Forelimb muscle (tissue), 1 donor: ENCODE measurements around the gene F7. TPM values are rescaled to one million over a fixed set of nuclear protein-coding genes. Genes with fewer than 3 reads are reported as not detected.
"Not testable (repeated sequence)": the region's sequence is repeated elsewhere in the genome, so short reads cannot be mapped to it uniquely, and the experiment has no call there.

ENCODE experiments used
- DNase-seq: peaks from one replicate; pipeline ENCODE4 v3.0.0-alpha.2; 2013; ENCODE audit warnings: low read depth
- polyA plus RNA-seq: library from polyadenylated mRNA; unstranded; fragments of 120-200 nt; gene quantifications from one replicate; pipeline ENCODE4 v1.2.1, GENCODE V29; 2013; ENCODE audit not compliant: insufficient read length

The F7 gene
- 1.5 TPM for polyA plus RNA-seq

GRCh38 chr13:113105032-113105920, at the start of gene F7:
Gene F7 (plus strand): TSS chr13:113105791. CDS start chr13:113105842, 51 bp downstream.
- DNase-seq: no peak

GRCh38 chr13:113057084-113057483, 48.5 kb upstream of the F7 start:
- DNase-seq: no peak

- not testable (repeated sequence) for DNase-seq
These were observed 48.0 kb upstream of the F7 start for GRCh38 chr13:113057559-113057958.

GRCh38 chr13:113058129-113058987, 47.2 kb upstream of the F7 start:
- DNase-seq: no peak

- no peak for DNase-seq
These were observed 46.4 kb upstream of the F7 start for GRCh38 chr13:113058988-113059850.

GRCh38 chr13:113059891-113060290, 45.7 kb upstream of the F7 start:
- no peak for DNase-seq

- no peak for DNase-seq
These were observed 44.9 kb upstream of the F7 start for GRCh38 chr13:113060557-113061270.

- DNase-seq: no peak
These were observed 44.3 kb upstream of the F7 start for GRCh38 chr13:113061271-113061625.

GRCh38 chr13:113061796-113062425, 43.7 kb upstream of the F7 start:
- no peak for DNase-seq

- DNase-seq: no peak
These were observed 42.9 kb upstream of the F7 start for GRCh38 chr13:113062691-113063090.

- no peak for DNase-seq
These were observed 42.5 kb upstream of the F7 start for GRCh38 chr13:113063091-113063491.

GRCh38 chr13:113064000-113064533, 41.5 kb upstream of the F7 start:
- DNase-seq: no peak

GRCh38 chr13:113064534-113065405, 40.8 kb upstream of the F7 start:
- peak; percentile 85 for DNase-seq

GRCh38 chr13:113065406-113066141, 40.0 kb upstream of the F7 start:
- DNase-seq: no peak

- no peak for DNase-seq
These were observed 39.5 kb upstream of the F7 start for GRCh38 chr13:113066142-113066455.

GRCh38 chr13:113066746-113067145, 38.8 kb upstream of the F7 start:
- no peak for DNase-seq

GRCh38 chr13:113069861-113070805, 35.5 kb upstream of the F7 start:
- DNase-seq: no peak

GRCh38 chr13:113070855-113071254, 34.7 kb upstream of the F7 start:
- no peak for DNase-seq
